Mesenteric fat pad (tissue), 1 donor: ENCODE data around the gene KLRD1. TPM values are rescaled to one million over a fixed set of nuclear protein-coding genes. Genes with fewer than 3 reads are reported as not detected.
"Not testable (repeated sequence)": the region's sequence is repeated elsewhere in the genome, so short reads cannot be mapped to it uniquely, and the experiment has no call there.

Experiments used
- DNase-seq: peaks from one replicate; pipeline ENCODE4 v3.0.0-alpha.2; 2020; ENCODE audit warnings: low spot score
- long read RNA-seq: library from polyadenylated mRNA; unstranded; transcript quantifications from one replicate; pipeline ENCODE4 v2.0.0, GENCODE V29; 2020
- total RNA-seq: library from RNA; stranded (reverse); fragmentation: NEBNext Ultra II Directional; extraction: Animal tissue kit (Norgen Biotek cat#: 25700); gene quantifications from one replicate; pipeline ENCODE4 v1.2.1, GENCODE V29; 2021
- donor health status: DM: yes; HTN: yes; CAD: no.

Gene KLRD1, protein sequence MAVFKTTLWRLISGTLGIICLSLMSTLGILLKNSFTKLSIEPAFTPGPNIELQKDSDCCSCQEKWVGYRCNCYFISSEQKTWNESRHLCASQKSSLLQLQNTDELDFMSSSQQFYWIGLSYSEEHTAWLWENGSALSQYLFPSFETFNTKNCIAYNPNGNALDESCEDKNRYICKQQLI
- 3.3 TPM for total RNA-seq
- long read RNA-seq, partial matches to known transcripts = 0 of 9 reads
- long read RNA-seq, other reads (novel, unspliced or antisense) = 5 of 9 reads

DNA sequence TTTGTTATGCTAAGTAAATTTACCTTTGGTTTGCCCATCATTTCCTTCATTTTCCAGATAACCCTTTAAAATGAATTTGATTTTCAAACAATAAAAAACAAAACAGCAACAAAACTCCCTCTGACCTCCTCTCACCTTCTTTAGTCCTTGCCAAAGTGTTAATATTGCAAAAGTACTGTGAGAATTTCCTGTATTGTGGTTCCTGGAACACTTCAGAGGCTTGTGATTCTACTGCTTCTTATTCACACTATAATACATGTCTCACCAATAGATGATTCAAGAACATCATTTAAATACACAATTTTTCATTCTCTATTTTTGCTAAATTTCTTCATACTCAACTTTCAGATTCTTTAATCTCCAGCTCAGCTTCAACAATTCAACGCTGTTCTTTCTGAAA is at the start of gene KLRD1:
Gene KLRD1 (plus strand): TSS at position 241 of the 400 bp plus-strand sequence. CDS start 208 bp downstream, outside the sequence.
- no peak for DNase-seq

DNA sequence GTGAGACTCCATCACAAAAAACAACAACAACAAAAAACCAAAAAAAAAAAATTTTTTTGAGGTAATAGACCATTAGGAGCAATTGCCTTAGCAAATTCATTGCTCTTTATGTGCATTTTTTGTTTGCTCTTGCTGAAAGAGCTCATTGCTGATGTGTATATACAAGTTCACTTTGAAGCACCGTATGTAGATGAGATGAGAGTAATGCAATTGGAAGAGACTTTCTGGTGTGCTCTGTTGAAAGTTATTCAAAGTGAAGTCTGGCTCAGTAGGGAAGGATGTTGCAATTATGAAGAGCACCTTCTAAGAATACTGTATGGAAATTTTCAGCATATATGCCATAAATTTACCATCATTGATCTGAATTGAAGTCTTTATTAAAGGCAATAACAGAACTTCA is 46.7 kb upstream of the KLRD1 start:
- no peak for DNase-seq

DNA sequence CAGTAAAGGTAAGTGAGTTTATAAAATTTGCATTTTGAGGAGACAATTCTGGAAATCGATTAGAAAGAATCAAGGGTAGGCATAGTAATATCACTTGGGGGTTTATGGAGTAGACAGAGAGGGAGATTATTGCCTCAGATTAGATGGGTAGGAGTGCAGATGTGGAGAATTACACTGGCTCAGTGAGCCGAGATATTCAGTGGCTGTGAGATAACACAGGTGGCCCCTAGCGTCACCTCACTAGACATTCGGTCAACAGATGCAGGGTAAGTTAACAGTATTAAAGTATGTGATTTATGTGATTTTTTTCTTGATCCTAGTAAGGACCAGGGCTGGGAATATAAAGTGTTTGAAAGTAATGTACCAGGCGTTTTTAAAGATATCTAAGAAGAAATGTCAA is 39.6 kb upstream of the KLRD1 start:
- DNase-seq = no peak

DNA sequence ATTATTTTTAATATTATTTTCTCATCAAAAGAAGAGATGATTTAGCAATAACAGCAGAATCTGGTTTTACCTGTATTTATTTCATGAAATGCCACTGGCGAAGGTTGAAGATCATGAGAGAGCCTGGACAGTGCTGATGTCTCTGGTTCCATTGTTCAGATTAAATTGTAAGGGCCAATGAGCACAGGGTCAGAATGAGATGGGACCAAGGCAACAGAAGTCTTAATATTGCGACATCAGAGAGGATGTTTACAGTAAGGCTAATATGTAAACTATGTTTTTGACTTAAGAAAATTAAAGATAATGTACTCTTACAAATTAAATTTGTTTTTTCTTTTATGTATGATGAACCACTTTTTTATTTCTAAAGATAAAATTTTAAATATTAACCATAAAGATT is 35.2 kb upstream of the KLRD1 start:
- no peak for DNase-seq

DNA sequence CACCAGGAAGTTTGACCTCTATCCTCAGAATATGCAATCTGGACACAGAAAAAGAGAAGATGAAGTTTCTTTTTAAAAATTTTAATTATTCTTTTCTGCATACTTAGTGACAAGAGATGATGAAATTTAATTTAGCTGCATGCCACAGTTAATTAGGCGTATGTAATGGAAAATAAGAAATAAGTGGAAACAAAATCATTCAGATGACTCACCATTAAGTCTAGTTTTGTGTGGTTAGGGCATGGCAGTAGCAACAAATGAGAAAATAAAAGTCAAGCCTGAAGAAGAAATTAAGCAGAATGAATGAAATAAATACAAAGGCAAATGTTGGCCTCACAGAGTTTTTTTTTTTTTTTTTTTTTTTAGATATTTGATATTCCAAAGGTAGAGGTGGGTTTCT is 30.9 kb upstream of the KLRD1 start:
- DNase-seq = no peak

DNA sequence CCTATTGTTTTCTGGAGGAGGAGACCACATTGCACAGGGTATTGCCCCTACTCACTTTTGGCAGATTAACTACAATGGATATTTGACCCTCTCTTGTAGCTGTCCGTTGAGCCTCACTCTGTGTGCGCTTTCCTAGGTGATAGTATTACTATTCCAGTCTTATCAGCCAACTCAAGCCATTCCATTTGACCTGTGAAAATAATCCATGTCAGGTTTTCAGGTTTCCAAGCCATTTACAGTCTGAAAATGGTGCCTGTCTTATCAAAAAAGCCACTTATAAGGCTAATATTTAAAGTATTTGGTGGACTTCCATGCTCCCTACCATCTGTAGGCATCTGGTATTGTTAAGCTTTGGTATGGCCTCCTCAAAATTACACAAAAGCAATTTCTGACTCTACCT is 29.6 kb upstream of the KLRD1 start:
- no peak for DNase-seq

DNA sequence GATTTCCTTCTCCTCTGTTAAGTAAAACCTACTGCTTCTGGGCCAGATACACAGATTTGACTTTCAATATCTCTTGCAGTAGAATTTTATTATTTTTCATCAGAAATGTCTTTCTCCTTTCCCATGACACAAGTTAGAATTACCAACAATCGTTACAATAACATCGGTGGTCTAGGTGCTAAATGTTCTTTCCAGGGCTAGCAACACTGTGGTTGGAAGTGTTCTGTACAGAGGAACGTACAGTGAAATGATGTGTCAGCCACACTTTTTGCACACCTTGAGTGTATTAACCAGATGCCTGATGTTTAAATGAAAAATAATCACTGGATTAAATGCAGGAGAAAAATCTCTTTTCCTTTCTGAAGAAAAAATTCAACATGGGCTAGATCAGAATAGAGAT is 27.7 kb upstream of the KLRD1 start:
- no peak for DNase-seq

DNA sequence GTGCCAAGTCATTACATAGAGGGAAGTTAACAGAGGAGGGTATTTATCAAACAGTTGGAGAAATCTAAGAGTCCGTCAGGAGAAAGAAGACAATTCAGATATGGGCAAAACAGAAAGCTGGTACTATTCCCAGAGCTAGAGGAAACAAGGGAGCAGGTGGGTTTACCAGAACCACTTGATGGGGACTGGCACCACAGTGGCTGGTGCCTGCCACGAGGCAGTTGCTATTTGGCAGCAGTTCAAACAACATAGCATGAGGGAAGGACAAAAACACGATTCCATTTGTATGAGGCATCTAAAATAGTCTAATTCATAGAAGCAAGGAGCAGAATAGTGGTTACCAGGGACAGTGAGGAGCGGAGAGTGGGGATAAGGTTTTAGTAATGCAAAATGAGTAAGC is 24.6 kb upstream of the KLRD1 start:
- no peak for DNase-seq

DNA sequence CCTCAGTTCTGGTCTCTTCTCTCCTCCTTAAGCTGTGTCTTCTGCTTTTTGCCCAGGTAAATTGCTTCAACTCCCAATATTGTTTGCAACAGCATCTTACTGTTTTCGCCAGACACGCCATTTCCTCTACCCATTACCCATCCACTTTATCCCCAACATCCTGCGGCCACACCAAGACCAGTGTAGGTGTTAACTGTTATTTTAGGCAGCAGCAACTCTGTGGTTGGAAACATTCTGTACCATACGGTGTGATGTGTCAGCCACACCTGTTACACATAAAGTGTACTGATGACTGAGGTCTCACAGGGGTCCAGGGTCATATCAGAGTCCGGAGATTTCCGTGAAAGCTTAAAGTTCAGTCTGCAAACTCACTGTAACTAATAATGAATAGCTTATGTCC is 21.8 kb upstream of the KLRD1 start:
- DNase-seq = no peak

DNA sequence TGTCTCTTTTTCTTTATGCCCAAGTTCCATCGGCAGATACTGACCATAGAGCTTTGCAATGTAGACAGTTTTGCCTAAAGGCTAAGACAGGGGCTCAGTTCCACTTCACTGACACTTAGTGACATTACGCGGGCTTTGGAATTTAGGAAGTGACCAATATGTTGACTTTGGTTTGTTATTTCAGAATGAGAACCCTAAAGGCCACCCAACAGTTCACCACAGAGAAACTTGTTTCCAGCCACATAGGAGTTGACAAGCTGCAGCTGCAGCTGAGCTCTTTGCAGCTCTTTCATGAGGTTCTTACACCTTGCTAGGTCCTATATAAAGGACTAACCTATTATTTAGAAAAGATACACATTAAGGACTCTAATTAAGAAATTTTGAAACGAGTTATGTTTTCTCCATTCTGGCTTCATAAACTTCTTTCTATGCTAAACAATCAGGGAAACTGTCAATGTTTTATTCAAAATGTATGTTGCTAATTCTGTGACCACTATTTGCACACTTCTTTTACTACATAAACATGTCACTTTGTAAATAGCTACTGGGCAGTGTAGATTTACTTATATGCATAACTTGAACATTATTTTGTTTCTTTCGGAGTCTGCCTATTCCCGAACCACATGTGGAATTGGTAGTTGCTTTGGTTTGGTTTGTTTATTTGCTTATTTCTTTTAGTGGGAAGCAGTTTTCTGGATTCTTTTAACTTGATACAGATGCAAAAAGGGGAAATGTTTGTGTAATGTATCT is 18.5 kb upstream of the KLRD1 start:
- DNase-seq = no peak

DNA sequence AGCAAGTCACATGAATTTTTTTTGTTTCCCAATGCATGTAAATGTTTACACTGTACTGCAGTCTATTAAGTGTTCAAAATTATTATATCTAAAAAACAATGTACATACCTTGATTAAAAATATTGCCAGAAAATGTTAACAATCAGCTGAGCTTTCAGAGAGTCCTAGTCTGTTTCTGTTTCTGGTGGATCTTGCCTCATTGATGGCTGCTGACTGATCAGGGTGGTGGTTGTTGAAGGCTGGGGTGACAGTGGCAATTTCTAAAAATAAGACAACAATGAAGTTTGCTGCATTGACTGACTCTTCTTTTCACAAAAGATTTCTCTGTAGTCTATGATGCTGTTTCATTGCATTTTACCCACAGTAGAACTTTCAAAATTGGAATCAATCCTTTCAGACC is 16.6 kb upstream of the KLRD1 start:
- DNase-seq = no peak

DNA sequence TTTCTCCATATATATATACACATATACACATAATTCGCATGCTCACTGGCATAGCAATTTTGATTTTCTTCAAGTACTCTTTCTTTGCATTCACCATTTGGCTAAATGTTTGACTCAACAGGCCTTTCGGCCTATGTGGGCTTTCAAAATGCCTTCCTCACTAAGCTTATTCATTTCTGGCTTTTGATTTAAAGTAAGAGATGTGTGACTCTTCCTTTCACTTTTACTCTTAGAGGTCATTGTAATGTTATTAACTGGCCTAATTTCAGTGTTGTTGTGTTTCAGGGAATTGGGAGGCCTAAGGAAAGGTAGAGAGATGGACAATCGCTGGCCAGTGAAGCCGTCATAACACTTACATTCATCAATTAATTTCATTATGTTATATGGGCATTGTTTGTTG is 14.5 kb upstream of the KLRD1 start:
- no peak for DNase-seq

DNA sequence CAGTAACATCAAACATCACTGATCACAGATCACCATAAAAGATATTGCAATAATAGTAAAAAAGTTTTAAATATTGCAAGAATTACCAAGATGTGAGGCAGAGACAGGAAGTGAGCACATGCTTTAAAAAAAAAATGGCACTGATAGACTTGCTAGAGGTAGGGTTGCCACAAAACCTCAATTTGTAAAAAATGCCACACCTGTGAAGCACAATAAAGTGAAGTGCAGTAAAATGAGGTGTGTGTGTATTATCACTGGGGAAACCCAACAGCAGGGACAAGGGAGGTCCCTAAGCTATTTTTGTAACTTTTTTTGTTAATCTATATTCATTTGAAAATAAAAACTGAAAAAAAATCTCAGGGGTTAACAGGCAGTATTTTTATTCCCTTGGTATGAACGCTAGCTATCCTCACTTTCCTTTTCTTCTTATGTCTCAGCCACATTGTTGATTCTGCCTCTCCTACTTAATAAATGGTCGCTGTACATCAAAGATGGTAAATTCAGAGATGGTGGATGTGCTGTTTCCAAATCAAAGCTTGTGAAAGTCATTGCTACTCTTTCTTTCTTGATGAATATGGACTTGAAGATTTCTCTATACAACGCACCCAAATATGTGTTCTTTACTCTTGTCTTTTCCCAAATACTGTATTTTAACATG is 14.0 kb upstream of the KLRD1 start:
- no peak for DNase-seq

DNA sequence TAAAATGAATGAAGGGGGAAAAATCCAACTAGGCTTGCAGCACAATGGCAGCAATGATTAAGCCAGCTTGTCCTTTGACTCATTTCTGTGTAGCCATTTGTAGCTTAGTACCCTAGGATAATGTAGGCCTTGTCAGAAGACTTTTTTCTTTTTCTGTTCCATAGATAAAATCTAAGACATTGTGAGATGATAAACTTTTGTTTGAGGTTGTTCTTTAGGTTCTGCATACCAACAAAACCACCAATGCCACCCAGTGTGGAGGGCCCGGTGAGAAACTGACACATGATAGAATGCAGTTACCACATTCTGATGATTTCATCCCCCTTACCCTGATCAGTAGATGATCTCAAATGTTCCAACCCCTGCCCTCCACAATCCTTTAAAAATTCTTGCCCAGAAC is 6.6 kb upstream of the KLRD1 start:
- DNase-seq = no peak

DNA sequence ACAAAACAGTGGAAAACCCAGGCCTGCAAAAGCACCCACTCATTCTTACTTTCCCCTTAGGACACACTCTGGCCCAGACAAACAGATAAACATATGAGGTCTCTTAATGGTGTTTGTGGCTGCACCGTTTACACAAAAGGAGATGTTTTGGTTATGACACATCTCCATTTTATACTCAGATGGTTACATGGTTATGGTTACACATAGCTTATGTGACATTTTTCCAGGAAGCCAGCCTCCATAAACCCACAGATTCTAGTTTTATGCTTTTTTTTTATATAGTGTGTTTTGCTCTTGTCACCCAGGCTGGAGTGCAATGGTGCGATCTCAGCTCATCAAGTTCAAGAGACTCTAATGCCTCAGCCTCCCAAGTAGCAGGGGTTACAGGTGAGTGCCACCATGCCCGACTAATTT is 3.5 kb upstream of the KLRD1 start:
- DNase-seq = no peak

DNA sequence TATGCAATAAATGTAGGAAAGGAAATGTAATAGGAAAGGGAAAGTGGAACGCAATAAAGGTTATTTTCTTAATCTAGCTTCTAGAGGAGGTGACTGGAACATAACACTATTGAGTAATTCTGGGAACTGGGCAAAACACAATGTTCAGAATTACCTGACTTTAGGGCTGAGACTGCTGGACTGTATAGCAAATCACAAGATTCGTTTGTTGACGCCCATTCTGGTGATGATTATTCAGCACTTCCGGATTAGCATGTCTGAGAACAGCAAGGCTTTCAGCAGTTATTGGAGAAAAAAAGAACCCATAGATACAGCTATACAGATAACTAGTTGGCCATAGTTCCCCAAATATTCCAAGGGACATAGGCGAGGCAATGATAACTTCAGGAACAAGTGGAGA is 2.3 kb upstream of the KLRD1 start:
- no peak for DNase-seq

DNA sequence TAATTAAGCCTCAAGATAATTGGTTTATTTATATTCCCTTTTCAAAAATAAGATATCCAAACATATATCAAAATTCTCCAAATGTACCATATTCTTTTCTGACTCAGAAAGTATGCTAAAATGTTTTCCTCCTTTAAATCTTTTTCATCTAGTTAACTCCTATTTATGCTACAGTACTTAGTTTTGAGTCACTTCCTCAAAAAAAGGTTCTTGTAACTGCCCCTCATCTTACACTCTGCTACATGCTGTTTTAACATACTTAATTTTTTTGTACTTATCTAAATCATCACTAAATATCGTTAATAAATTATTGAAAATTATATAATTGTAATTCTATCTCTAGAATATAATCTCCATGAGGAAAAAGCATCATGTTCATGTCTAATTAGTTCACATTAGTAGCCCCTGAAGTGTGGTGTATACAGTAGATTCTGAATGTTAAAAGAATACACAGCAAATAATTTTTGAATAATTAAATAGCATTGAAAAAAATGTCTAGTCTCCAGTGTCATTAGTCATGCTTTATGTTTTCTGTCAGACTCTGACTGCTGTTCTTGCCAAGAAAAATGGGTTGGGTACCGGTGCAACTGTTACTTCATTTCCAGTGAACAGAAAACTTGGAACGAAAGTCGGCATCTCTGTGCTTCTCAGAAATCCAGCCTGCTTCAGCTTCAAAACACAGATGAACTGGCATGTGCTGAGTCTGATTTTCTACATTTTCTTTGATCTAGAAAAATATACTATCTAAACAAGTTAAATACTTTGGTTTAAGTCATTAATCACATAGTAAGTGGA is 3.5 kb downstream of the KLRD1 start:
- DNase-seq = no peak

DNA sequence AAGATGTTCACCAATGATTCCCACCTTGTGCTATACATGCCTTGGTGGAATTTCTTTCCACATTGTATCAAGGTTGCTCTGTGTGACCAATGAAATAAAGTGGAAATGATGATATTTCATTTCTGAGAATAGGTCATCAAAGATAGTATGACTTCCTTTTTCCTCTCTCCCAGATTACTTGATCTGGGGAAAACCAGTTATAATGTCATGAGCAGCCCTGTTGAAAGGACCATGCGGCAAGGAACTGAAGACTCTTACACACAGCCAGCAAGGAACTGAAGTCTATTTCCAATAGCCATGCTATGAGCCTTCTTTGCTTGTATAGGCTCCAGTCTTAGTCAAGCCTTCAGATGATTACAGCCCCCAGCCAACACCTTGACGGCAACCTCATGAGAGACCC is 11.7 kb downstream of the KLRD1 start:
- DNase-seq = no peak

DNA sequence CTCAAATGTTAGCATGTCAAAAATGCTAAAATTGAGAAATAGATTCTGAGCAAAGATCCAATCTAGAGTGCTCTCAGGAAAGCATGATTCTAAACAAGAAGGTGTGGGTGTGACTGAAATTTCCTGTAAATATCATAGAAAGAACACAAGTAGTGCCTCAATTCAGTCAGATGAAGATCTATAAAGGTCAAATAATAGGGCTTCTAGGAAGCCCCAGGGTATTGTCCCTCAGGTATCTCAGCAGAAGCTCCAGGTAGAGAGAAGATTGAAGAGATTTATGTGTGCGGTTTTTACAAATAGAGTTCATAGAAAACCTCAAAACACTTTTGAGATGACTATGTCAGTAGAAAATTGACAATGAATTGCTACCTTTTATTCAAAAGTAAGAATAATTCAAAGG is 13.0 kb downstream of the KLRD1 start:
- DNase-seq = no peak

DNA sequence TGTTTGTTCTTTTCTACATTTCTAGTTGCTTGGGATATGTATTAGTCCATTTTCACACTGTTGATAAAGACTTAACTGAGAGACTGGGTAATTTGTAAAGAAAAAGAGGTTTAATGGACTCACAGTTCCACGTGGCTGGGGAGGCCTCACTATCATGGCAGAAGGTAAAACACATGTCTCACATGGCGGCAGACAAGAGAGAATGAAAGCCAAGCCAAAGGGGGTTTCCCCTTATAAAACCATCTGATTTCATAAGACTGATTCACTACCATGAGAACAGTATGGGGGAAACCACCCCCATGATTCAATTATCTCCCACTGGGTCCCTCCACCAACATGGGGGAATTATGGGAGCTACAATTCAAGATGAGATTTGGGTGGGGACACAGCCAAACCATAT is 21.0 kb downstream of the KLRD1 start:
- not testable (repeated sequence) for DNase-seq

DNA sequence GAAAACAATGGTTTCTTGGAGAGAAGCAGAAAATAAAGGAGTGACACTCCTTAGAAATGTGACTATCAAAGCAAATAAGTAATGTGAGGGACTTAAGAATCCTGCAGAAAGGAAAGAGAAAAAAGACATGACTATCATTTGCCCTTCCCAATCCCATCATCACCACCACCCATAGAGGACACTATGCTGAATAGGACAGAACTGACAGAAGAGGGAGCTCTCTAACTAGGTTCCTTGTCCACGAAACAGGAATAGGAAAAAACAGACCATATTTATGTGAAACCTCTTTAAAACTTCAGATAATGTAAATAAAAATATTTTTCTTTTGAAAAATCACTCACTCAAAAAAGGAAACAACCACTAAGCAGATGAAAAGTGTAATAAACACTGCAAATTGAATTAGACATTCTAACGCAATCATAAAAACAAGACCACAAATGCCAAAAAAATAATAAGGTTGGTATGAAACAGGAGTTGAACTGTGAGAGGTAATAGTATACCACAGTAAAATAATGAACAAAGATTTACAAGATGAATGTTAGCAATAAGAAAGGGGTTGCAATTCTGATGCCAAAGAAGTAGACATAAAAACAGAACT is 24.1 kb downstream of the KLRD1 start:
- no peak for DNase-seq
